ENCODE measurements around the gene FABP1.

FABP1 gene

DNA sequence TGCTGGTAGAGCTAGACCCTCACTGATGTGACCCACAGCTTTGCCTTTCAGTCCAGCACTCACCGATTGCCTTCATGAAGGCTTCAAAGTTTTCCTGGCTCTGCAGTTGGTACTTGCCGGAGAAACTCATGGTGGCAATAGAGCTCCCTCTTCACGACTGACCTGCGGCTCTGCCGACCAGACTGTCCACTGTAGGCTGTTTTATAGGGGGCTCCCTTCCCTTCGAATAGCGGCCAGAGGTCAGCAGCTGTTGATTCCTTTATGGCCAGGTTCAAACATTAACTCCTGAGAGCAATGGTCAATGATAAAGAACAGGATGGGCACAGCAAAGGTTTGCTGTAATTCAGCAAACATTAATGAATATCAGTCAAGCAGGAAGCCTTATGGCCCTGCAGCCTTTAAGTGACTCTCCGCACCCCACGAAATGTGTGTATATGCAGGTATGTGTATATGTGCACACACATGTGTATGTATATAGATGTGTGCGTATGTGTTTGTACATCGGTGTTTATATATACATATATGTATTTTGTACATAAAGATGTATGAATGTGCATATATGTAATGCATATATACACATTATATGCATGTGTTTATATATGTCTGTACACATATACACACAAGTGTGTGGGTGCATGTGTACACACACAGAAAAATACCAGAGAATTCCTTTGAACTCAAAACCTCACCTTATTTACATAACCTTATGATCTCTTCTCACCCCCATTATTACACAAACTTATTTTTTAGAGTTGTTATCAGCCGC, at the start of gene FABP1:
Gene FABP1, minus strand, starts transcription at position 175 of the 766 bp plus-strand sequence. Its CDS starts 45 bp downstream, at position 130.
- no peak for DNase-seq

DNA sequence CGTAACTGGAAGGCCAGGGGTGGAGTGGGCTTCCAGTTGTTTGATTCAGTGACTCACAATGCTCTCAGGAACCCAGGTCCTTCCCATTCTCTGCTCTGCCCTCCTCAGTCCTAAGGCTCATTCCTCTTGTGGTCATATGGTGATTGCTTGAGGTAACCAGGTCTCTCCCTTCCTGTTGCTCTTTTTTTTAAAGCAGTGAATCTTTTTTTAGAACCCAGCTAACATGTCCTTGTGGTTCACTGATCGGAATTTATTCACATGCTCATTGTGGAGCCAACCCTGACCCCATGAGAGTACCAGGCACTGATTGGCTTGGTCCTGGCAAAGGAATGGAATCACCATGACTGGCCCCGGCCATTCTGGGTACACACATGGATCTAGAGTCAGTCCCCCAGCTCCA, 49.7 kb upstream of the FABP1 start:
- DNase-seq, result no peak

DNA sequence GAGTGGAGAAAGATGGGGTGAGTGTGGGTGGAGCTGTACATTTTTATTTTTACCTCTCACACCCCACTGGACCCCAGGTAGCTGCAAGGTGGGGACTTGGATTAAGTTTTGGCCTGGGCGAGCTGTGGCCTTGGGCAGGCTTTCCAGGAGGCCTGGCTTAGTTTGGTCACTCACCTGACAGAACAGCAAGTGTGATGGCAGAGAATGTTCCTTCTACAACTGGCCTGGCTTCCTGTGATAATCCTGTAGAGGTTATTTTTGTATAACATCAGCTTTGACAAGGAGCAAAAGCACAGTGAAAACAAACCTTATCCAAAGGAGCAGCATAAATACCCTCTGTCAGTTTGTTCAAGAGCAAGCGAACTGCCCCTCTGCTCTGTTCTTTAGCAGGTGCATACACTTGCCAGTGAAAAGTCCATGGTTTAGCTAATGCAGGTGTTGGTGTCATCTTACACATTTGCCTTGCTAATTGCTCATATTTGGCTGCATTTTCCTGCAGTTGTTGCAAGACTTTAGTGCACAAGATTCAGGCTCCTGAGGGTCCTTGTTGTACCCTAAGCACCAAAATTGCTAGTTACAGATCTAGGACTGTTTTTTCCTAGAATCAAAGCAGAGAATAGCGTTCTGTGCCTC, 48.6 kb upstream of the FABP1 start:
- no peak for DNase-seq

DNA sequence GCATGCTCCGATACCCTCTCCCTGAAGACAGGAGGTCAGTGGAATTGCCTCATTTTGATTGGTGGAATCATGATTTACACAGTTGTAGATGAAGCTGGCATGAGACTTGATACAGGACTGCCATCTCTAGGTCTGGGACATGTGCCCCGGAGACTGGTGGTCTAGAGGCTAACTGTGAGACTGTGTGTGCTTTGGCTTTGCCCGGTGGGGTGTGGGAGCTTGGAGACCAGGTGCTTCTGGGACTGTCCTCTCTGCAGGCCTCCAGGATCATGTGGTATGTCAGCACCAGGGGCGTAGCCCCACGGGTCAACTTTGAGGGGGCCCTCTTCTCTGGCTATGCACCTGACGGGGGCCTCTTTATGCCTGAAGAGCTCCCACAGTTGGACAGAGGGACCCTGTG, 45.0 kb upstream of the FABP1 start:
- no peak for DNase-seq

DNA sequence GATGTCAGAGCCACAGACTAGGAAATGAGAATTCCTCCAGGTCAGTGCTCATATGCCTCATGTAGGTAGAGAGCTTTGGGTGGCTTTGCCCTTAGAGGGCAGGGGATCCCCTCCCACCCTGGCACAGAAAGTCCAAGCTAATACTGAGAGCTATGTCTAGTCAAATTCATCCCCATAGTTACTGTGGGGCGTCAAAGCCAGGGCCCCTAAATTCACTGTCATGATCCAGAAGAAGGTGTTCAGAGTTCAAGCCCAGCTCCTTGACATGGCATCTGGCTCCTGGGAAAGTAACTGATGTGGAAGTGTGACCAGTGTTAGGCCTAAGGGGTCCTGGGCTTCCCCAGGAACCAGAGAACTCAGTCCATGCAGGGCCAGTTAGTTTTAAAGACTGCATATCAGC, 44.1 kb upstream of the FABP1 start:
- DNase-seq, result no peak

DNA sequence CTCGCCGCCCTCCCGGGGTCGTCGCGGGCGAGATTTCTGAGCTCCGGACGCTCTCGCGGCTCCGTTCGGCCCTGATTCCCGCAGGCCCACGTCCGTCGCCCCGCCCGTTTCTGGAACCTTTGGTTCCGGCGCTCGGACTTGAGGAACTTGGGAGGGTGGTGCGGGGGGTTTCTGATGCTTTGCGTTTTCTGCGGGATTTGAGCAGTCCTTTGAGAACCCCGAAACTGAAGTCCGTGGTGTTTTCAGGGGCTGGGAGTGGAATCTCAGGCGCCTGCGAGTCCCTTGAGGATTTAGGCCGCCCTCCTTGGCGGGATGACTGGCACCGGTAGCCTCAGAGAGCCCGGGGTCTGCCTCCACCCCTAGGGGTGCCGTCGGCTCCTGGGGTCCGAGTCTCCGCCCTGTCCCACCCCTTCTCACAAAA, 42.6 kb upstream of the FABP1 start:
- DNase-seq, result no peak

DNA sequence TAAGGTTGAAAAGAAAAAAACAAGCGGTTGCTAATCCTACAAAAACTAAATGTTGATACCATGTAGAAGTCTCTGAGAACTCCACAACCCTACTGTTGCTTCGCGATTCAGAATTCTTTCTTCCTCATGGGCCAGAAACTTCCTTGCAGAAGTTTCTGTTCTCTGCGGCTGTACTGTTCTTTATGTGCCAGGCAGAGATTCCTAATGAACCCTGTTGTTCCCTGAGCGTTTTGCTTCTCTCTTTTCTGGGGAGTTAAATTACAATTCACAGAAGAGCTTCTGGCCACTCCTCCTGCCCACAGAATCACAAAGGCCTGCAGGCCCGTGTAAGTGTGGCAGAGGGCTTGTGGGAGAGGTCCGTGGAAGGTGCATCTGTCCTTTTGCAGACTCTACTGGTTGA, 40.5 kb upstream of the FABP1 start:
- no peak for DNase-seq

DNA sequence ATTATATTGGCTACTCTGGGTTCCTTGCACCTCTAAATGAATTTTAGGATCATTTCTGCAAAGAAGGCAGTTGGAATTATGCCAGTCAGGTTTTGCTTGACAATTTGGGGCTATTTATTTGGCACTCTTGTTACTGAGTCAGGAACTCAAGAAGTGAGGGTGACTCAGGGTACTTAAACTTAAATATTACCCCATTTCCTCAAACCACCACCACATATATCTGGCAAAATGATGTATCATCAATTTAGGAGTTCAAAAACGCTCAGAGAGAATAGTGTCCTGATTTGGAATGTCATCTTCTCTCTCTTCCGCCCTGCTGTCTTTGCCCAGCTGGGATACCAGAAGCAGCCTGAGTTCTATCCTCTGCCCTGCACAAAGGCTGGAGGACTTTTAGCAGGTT, 39.9 kb upstream of the FABP1 start:
- DNase-seq, result no peak

DNA sequence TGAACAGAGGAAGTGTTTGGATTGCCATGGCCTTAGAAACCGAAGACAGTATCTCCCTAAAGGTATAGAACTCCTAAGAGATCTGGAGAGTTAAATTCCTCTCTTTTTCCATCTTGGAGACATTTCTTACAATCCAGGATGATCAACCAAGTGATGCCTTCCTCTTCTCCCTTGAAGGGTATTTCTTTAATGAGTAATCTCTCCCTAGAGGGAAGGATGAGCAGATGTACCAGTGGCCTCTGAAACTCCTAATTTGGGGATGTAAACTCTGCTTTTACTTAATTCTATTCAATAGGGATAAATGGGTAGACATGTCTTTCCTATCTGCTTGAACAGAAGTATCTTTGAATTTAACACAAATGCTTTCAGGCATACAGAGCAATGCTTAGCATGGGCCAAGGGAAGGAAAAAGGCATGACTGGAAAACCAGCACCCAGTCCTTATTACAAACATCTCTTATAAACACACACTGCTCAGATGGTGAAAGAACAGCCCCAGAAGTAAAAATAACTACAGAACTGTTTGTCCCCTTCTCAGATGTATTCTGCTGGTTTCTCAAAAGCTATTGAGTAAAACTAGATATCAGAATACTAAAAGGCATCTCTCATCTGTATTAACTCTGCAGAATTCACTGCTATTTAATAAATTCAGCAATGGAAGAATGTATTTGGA, 37.6 kb upstream of the FABP1 start:
- no peak for DNase-seq

DNA sequence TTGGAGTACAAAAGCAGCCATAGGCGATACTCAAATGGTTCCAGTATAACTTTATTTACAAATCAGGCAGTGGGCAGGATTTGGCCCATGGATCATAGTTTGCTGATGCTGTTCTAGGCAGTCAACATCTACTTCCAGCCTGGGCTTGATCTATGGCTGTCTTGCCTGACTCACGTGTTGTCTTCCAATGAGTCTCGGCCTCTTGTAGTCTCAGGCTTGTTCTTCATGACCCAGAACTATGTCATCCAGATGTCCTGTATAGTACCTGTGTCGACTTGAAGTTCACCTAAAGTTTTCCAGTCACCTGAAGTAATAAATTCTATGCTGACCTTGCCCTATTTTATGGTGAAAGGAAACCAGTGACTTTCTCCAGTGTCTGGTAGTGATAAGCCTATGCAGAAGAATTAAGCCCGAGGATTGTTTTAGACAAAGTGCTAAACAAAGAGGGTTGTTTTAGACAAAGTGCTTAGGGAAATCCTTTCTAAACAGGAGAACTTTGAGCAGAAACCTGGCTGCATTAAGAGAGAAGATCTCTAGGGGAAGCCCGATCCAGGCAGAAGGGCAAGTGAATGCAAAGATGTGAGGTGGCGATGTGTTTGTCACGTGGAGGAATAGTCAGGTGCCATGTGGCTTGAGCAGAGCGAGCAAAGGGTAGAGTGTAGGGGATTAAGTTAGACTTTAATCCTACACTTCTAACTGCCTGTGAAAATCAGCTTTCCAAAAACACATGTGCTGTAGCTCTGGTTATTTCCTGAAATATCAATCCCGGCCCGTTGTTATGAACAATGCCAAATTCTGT, 33.8 kb upstream of the FABP1 start:
- DNase-seq, result no peak

DNA sequence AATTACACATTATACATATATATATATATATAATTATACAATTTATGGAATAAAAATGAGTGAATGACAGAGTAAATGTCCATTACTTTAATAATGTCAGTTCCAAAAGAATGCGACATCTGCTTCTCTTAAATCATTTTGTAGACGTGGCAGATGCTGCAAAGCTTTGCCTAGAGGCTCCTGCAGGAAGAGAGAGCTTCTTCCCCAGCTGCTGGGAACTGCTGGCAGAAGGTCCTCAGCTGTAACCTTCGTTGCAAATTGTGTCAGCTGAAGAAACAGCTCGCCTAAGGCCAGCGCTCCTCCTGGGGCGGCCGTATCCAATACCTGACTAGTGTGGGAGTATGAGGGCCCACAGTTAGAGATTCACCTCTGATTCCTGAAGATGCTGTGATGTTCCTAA, 32.7 kb upstream of the FABP1 start:
- DNase-seq, result no peak

DNA sequence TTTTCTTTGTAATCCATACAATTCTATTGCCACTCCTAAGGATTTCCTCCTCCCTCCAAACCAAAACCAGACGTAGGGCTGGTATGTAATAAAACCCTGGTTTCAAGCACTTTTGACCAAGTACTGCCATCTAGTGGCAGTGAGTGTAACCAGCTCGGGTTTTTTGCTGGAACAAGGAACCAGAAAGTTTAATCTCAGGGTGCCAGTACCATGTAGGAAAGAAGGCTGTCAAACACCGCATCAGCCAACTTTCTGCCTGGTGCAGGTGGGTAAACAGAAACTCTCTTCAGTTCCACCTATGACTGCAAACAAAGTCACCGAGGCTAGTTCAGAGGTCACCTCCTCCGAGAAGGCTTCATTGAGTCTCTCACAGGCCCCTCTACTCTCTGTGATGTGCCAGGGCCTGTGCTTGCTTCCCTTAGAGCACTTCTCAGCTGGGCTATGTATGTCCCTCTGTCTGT, 32.1 kb upstream of the FABP1 start:
- peak; percentile 58 for DNase-seq

DNA sequence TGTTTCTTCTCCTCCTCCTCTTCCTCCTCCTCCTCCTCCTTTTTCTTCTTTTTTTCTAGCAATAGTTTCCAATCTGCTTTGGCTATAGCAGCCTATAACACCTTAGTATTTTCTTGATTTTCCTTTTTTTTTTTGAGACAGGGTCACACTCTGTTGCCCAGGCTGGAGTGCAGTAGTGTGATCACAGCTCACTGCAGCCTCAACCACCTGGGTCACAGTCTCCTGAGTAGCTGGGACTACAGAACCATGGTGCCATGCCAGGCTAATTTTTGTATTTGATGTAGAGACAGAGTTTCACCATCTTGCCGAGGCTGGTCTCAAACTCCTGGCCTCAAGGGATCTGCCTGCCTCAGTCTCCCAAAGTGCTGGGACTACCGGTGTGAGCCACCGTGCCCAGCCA, 31.6 kb upstream of the FABP1 start:
- DNase-seq, result no peak

DNA sequence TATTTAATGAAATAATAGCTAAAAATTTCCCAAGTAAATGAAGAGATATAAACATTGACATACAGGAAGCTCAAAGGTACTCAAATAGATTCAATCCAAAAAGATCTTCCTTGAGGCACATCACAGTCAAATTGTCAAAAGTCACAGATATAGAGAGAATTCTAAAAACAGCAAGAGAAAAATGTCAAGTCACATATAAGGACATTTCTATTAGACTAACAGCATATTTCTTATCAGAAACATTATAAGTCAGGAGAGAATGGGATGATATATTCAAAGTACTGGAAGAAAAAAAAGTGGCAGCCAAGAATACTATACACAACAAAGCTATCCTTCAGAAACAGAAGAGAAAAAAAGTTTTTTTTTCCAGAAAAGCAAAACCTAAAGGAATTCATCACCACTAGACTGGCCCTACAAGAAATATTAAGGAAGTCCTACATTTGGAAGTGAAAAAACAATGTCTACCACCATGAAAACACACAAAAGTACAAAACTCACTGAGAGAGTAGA, 21.1 kb upstream of the FABP1 start:
- no peak for DNase-seq

DNA sequence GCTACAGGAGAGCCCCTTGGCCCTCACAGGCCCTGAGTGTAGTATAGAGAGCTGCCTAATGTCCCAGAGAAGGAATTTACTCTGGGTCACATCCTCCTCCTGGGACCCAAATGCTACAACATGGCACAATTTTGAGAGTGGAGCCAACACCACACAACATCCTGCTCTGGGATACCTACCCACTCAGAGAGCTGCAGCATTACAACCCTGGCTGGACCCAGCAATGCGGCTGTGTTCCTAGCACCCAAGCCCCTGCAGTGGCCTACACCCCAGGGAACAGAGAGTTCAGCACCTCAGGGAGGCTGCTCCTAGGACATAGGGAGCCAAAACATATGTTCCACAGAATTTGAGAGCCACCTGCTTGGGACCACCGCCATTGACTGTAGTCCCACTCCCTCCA, 19.3 kb upstream of the FABP1 start:
- no peak for DNase-seq

DNA sequence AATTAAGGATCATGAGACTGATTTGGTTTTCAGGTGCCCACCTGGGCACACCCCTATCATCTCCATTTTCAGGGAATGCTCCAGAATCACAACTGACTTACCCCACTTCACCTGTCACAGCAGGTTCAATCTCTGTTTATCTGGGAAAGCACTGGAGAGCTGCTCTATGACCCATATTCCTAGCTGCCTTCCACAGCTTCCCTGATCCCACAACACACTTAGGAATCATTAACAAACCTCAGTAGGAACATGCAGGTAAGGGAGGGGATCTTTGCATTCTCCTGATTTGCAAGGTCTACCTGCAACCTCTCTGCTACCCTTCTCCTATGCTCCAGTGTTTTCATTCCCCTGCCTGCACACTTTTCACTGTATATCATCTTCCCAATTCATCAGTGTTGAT, 18.7 kb upstream of the FABP1 start:
- no peak for DNase-seq

DNA sequence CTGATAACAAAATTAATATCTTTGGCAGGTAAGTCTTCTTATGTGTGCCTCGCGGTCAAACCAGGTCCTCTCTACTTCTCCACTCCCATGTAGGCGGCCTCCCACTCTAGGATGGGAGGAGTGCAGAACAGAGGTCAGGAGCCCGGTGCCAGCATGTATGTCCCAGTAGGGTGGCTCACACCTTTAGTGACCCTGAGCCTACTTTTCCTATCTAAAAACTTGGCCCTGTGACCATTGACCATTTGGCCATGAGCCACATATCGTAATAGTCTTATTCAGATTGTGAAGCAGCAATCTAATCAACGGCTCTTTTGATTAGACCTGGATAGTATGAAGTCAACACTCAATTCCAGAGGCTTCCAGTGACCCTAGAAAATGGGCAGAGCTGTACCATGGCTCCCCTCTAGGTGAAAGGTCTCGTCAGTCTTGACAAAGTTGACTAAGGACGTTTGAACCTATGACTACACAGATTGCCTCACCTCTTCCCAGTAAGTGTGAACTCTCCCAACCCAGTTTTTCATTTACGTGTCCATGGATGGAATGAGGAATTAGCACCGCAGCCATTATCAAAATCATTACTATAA, 17.1 kb upstream of the FABP1 start:
- DNase-seq, result no peak

DNA sequence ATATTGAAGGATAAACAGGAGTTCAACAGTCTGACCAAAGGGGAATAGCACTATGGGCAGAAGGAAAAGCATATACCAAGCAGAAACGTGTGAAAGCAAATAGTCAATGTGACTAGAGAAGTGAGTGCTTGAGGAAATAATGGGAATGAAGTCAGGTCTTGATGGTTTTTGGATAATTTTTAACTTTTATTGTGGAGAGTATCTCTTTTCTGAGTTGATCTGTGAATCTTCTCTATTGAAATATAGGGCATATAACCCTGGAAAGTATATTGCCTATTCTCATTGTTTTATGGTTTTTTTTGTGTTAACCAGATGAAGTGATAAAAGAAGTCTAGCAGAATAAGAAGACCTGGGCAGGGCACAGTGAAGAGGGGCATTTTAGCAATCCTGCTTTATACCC, 16.4 kb upstream of the FABP1 start:
- DNase-seq, result no peak

DNA sequence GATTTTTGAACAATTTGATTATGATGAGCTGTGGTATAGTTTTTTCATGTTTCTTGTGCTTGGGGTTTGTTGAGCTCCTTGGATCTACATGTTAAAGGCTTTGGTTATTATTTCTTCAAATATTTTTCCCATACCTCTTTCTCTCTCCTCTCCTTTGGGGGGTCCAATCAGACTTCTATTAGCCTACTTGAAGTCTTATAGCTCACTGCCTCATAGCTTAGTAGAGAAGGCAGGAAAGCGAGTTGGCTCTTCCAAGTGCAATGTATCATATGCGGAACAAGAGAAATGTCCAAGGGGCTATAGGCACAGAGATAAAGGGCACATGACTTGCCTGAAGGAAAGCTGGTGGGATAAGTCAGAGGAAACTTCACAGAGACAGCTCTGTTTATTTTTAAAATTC, 14.1 kb upstream of the FABP1 start:
- no peak for DNase-seq

DNA sequence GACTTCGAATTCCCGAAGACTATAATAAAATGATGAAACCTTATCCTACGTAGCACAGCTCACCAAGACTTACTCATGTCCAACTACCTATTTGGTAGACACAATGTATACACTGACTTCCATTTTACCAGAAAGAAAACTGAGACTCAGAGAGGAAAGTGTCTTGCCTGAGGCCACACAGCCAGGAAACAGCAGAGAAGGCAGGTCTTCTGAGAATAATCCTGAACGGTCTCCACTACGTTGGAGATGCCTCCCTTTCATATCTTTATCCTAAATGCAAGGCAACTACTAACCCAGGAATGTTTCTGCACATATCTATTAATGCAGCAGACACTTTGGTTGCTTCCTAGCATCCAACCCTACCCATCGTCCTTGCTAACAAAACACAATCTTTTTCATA, 11.9 kb upstream of the FABP1 start:
- no peak for DNase-seq

DNA sequence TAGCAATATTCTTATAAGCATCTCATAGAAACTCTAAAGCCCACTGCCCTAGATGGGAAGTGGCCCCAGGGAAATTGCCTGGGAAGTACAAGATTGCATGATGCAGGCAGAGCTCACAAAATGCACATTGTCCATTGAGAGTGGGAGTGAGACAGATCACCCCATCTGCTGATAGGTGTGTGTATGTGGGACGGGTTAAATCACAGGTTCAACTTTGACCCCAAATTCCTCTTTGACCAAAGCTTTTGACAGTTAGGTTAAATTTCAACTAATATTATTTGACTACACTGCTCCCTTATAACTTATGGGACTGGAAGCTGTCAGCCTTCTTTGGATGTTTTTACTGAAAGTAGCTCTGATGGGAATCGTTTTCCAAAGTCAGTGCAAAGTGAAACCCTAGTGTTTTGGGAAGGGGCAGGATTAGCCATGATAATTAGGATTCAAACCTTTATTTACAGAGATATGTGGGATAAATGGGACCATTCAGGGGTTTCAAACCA, 11.4 kb upstream of the FABP1 start:
- DNase-seq, result no peak

DNA sequence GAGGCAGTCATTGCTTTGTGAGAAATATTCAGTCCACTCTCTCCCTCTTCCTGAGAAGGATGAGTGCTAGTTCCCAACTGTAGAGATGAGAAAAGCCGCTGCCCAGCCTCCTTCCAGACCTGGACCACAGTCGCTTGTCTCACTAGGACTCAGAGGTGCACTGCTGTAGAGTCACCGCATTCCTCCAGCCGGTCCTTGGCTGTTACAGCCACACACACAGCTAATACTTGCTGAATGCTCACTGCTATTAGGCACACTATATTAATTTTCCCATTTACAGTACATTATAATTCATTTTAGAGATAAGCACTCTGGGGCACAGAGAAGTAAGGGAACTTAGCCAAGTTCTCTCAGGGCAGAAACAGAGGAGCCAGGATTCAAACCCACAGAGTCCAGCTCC, 10.0 kb upstream of the FABP1 start:
- no peak for DNase-seq

DNA sequence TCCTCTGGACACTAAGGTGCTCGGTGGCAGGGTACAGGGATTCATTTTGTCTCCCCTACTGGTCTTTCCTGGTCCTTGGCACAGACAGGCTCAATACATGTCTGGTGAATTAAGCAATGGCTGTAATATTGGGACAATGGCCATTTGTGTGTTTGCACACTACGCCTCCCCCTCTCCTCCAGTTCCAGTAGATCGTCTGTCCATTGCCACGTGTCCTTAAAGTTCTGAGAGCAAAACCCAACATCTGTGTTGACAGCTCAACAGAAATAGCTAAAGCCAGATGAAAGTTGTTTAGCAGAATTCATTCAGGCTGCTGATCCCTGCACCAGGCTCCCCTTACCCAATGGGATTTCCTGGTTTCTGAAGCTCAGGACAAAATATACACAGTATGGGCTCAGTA, 9.0 kb upstream of the FABP1 start:
- DNase-seq, result no peak
